NCI-H146 treated with DMSO at 0.1 percent for 48 hours (cell line): Measurements from ENCODE around the gene TNS1.

Experiments
- DNase-seq: peaks from one replicate; lab custom pipeline; 2025; ENCODE audit not compliant: unreplicated experiment; lab: John Stamatoyannopoulos, UW

Gene TNS1

GRCh38 chr2:217801711-217802110, 201.1 kb downstream of the TNS1 start:
- no peak for DNase-seq

GRCh38 chr2:217801115-217801531, 201.7 kb downstream of the TNS1 start:
- no peak for DNase-seq

- DNase-seq = no peak
These were observed 202.2 kb downstream of the TNS1 start for GRCh38 chr2:217800433-217801114.

GRCh38 chr2:217799563-217800432, 203.0 kb downstream of the TNS1 start:
- DNase-seq = no peak

- DNase-seq = no peak
These were observed 203.8 kb downstream of the TNS1 start for GRCh38 chr2:217798743-217799562.

- DNase-seq = no peak
These were observed 204.6 kb downstream of the TNS1 start for GRCh38 chr2:217798191-217798590.

- DNase-seq = no peak
These were observed 205.1 kb downstream of the TNS1 start for GRCh38 chr2:217797661-217798069.

- DNase-seq = no peak
These were observed 205.6 kb downstream of the TNS1 start for GRCh38 chr2:217797165-217797564.

- DNase-seq = no peak
These were observed 206.9 kb downstream of the TNS1 start for GRCh38 chr2:217795706-217796465.

- DNase-seq = no peak
These were observed 207.7 kb downstream of the TNS1 start for GRCh38 chr2:217795067-217795466.

GRCh38 chr2:217794133-217794986, 208.4 kb downstream of the TNS1 start:
- no peak for DNase-seq

- no peak for DNase-seq
These were observed 209.1 kb downstream of the TNS1 start for GRCh38 chr2:217793566-217794132.

DNA sequence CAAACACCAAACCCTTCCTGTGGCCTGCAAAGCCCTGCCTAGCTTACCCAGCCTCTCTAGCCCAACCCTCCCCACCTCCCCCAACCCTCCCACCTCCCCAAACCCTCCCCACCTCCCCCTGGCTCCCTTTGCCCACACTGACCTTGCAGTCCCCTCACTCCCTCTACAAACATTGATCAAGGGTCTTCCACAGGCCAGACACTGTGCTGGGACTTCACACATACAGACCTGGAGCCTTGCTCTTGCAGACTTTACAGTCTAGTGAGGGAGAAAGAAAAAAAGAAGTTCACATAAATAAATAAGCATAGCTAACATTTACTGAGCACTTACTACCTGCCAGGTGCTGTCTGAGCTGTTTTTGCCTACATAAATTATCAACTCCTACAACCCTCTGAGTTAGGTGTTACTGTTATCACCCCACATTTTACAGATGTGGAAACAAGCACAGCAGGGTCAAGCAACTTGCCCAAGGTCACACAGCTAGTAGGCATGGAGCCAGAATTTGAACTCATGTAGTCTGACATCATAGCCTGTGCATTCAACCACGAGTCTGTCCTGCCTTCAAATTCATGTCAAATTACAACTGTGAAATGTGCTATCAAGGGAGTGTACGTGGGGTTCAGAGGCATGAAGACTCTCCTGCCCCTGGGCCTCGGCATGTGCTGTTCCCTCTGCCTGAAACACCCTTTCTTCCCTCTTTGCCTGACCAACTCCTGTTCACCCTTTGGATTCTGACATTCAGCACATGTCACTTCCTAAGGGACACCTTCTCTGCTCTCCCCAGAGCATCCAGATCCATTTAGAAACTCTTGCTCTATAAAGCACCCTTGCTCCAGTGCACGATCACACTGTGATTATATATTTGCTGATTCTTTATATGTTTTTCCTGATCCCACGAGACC, 209.9 kb downstream of the TNS1 start:
- DNase-seq = no peak

DNA sequence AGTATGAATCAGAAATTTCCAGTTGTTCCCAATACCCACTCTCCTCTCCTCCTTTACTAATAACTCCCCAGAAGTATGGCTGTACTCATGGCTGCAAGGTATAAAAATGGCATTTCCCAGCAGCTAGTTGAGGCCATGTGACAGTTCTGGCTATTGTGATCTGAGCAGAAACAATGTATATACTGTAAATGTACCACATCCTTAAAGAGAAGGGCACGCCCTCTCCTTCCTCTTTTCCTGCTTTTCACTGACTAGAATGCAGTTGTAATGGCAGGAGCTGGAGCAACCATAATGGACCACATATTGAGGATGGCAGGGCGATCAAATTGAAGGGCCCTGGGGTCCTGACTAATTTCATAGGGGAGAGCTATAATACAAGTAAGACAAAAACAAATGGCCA, 211.2 kb downstream of the TNS1 start:
- DNase-seq = no peak

- DNase-seq = no peak
These were observed 212.0 kb downstream of the TNS1 start for GRCh38 chr2:217790681-217791392.

DNA sequence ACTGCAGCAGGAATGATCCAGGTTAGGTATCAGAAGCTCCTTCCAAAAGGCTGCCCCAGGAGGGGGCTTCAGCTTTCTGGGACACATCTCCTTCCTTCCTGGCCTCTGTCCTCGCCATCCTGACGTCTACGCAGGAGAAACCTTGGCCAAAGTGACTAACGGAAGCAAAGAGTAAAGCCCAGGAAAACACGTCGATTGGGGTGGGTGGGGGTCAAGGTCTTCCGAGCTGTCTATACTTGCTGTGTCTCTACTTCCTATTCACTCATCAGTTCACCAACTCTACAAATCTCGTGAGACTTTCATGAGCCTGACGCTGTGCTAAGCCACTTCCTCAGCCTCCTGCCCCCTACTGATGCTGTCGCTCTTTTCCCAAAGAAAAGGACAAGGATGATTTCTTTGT, 212.6 kb downstream of the TNS1 start:
- DNase-seq = no peak

GRCh38 chr2:217789736-217790181, 213.0 kb downstream of the TNS1 start:
- DNase-seq = no peak
